Panc1 (cell line): ENCODE data around the gene TMEM184A. TPM values are rescaled to one million over a fixed set of nuclear protein-coding genes. Genes with fewer than 3 reads are reported as not detected.

Experiments used
- ATAC-seq: fragments of 200-7000 bp; cut with Tn5 transposase; 2 replicates; pipeline ENCODE4 v1.9.1; 2020; ENCODE audit warnings: mild to moderate bottlenecking, moderate library complexity
- Bru-seq: library from RNA; stranded (reverse); fragments of 400-500 nt; gene quantifications from one replicate; lab custom pipeline; 2021; lab: Mats Ljungman, UMichigan
- BruChase-seq, 2 experiments: library from RNA; stranded (reverse); fragments of 400-500 nt; gene quantifications; one replicate each; lab custom pipeline; 2021; lab: Mats Ljungman, UMichigan
- BruUV-seq: library from RNA; stranded (reverse); fragments of 400-500 nt; replicated peaks from 2 replicates; lab custom pipeline; 2021; lab: Mats Ljungman, UMichigan
- CTCF ChIA-PET: fragments of 300-600 bp; sonication (Branson Sonifier 250); formaldehyde crosslinking; loops from one replicate; lab custom pipeline; 2022; ENCODE audit warnings: antibody characterized with exemption; lab: Charles Lee
- POLR2A ChIA-PET: fragments of 300-600 bp; sonication (Branson Sonifier 250); formaldehyde crosslinking; loops from one replicate; lab custom pipeline; 2022; ENCODE audit warnings: antibody characterized with exemption; lab: Charles Lee
- DNase-seq: peaks from one replicate; pipeline ENCODE4 v3.0.0-alpha.2; 2010; ENCODE audit warnings: low read depth, low spot score
- H3K27ac ChIP-seq: 2 replicates; pipeline ENCODE4 v1.5.1; 2011; ENCODE audit warnings: mild to moderate bottlenecking, low read length, inconsistent platforms
- H3K27me3 ChIP-seq: fragments of 200-500 bp; sonication (Bioruptor generic); 2 replicates; pipeline ENCODE4 v1.6.0; 2014; ENCODE audit warnings: low read length, inconsistent platforms; ENCODE audit not compliant: control insufficient read depth, insufficient read depth
- H3K36me3 ChIP-seq: fragments of 200-500 bp; sonication (Bioruptor generic); 2 replicates; pipeline ENCODE4 v1.5.1; 2014; ENCODE audit warnings: inconsistent platforms, mild to moderate bottlenecking, low read length, moderate library complexity; ENCODE audit not compliant: control insufficient read depth, insufficient read depth
- H3K4me1 ChIP-seq: 2 replicates; pipeline ENCODE4 v1.5.1; 2011; ENCODE audit warnings: inconsistent platforms, mild to moderate bottlenecking, low read length, moderate library complexity; ENCODE audit not compliant: control insufficient read depth, insufficient read depth
- H3K4me3 ChIP-seq, 2 experiments: 2 replicates each; pipeline ENCODE4 v1.5.1; 2011 to 2012; ENCODE audit warnings: low read depth in 2 of 2, low read length in 2 of 2, mild to moderate bottlenecking in 2 of 2, inconsistent platforms in 1 of 2, moderate library complexity in 1 of 2
- H3K9me3 ChIP-seq: fragments of 200-500 bp; sonication (Bioruptor generic); 2 replicates; pipeline ENCODE4 v1.5.1; 2014; ENCODE audit warnings: low read depth, mild to moderate bottlenecking, inconsistent platforms, low read length, moderate library complexity; ENCODE audit not compliant: control insufficient read depth, insufficient read depth
- POLR2AphosphoS5 ChIP-seq: IDR thresholded peaks from 2 replicates; pipeline ENCODE4 v1.6.1; 2012; ENCODE audit warnings: mild to moderate bottlenecking, low read depth, low read length, moderate library complexity
- SIN3A ChIP-seq: IDR thresholded peaks from 2 replicates; pipeline ENCODE4 v1.6.1; 2012; ENCODE audit warnings: low read depth, mild to moderate bottlenecking, low read length, moderate library complexity, borderline replicate concordance; ENCODE audit not compliant: insufficient read depth
- TCF7L2 ChIP-seq: IDR thresholded peaks from 2 replicates; pipeline ENCODE4 v1.6.1; 2011; ENCODE audit warnings: mild to moderate bottlenecking, low read depth, low read length, inconsistent platforms
- in situ Hi-C: cut with HindIII; loops from 2 replicates; pipeline ENCODE4 v1.10.0; 2016; ENCODE audit warnings: low sequenced_read_pairs, low pct_unique_long_range_greater_than_20kb
- intact Hi-C: fragments of 100-400 bp; cut with micrococcal nuclease; formaldehyde crosslinking; loops from one replicate; pipeline ENCODE4 v1.10.0; 2022; ENCODE audit not compliant: unreplicated experiment
- long read RNA-seq: library from polyadenylated mRNA; unstranded; transcript quantifications from one replicate; pipeline ENCODE4 v2.0.0, GENCODE V29; 2021; ENCODE audit not compliant: unreplicated experiment
- polyA plus RNA-seq: library from polyadenylated mRNA; unstranded; fragments of >200 nt; gene quantifications from one replicate; pipeline ENCODE4 v1.2.1, GENCODE V29; 2012; ENCODE audit warnings: missing spikeins; ENCODE audit not compliant: insufficient read length
- total RNA-seq: library from RNA; stranded (reverse); gene quantifications from one replicate; pipeline ENCODE4 v1.2.1, GENCODE V29; 2021; ENCODE audit not compliant: unreplicated experiment
- TF ChIP-seq, protein P1 (sequence below), 2 experiments: IDR thresholded peaks; 2 replicates each; pipeline ENCODE4 v1.6.1; 2011 to 2012; ENCODE audit warnings: low read depth in 2 of 2, control low read depth in 1 of 2, low read length in 1 of 2, mild to moderate bottlenecking in 1 of 2, moderate library complexity in 1 of 2; ENCODE audit not compliant: insufficient read depth in 1 of 2
- TF ChIP-seq, protein P2 (sequence below): fragments of 450-650 bp; IDR thresholded peaks from 2 replicates; pipeline ENCODE4 v1.5.1; 2017; ENCODE audit warnings: mild to moderate bottlenecking

Gene TMEM184A
- total RNA-seq (9.2 TPM), Bru-seq, nascent RNA (percentile 36 among the genes with signal in this experiment), BruChase-seq, experiment 1, labeled RNA remaining after a 2-hour chase (percentile 43 among the genes with signal in this experiment), BruChase-seq, experiment 2, labeled RNA remaining after a 6-hour chase (percentile 54 among the genes with signal in this experiment)
- polyA plus RNA-seq: 13.7 TPM
- long read RNA-seq, partial matches to known transcripts: 8 of 18 reads
- long read RNA-seq, other reads (novel, unspliced or antisense): 10 of 18 reads

DNA sequence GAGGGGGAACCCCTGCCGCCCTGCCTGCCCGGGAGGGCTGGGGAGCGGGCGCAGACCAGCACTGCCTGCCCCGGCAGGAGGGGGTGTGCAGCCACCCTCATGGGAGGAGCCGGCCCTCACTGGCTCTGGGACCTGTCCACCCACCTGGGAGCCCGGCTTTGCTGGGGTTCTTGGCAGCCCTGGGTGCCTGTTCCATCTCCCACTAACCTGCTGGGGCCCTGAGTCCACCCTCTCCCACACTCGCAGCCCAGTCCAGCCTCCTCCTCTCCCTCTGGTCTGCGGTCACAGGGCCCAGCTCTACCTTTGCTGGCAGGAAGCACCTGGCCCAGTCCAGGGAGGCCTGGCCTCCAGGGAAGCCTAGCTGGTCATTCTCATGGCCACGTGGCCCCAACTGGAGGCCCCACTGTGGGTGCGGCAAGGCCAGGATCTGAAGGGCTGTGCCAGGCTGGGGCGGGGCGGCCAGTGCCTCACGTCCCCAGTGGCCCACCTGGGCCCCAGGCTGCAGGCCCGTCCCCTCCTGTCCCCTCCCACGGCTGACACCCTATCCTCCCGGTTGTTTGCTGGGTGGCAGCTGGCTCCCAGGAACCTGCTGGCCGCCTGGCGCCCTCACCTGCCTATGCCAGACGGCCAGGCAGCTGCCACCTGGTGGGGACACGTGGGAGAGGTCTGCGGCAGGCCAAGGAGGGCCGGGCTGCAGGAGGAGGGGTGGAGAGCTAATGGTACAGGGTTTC, at the start of gene TMEM184A:
Gene TMEM184A (minus strand): TSS at position 393 of the 731 bp plus-strand sequence. CDS start 721 bp downstream, outside the sequence.
- Histone ChIP-seq H3K4me1 (peaks cover 38% of the 10 kb centered on the region), H3K4me3 (peak within 1 kb of the TSS; percentile 28 to 45), H3K9me3 (no peaks in the 10 kb centered on the region), H3K27me3 (no peaks in the 10 kb centered on the region), H3K27ac (peak within 1 kb of the TSS; percentile 83), H3K36me3 (no peaks in the 10 kb centered on the region)
- CTCF ChIA-PET: interaction anchor here (0.6 to 1.4 kb wide), 3 partner anchors 51 to 792 kb away, joined by 3 to 4 read pairs (median 3); no protein-coding TSS in a partner anchor
- intact Hi-C loops: no loop called here
- in situ Hi-C loops: no loop called here
- ATAC-seq (peak; percentile 74), DNase-seq (no peak)
- TF ChIP-seq TCF7L2 (no peak), POLR2AphosphoS5 (no peak; the same call in 1 of the 2 replicates), SIN3A (no peak)
- TF ChIP-seq, protein P1, sequence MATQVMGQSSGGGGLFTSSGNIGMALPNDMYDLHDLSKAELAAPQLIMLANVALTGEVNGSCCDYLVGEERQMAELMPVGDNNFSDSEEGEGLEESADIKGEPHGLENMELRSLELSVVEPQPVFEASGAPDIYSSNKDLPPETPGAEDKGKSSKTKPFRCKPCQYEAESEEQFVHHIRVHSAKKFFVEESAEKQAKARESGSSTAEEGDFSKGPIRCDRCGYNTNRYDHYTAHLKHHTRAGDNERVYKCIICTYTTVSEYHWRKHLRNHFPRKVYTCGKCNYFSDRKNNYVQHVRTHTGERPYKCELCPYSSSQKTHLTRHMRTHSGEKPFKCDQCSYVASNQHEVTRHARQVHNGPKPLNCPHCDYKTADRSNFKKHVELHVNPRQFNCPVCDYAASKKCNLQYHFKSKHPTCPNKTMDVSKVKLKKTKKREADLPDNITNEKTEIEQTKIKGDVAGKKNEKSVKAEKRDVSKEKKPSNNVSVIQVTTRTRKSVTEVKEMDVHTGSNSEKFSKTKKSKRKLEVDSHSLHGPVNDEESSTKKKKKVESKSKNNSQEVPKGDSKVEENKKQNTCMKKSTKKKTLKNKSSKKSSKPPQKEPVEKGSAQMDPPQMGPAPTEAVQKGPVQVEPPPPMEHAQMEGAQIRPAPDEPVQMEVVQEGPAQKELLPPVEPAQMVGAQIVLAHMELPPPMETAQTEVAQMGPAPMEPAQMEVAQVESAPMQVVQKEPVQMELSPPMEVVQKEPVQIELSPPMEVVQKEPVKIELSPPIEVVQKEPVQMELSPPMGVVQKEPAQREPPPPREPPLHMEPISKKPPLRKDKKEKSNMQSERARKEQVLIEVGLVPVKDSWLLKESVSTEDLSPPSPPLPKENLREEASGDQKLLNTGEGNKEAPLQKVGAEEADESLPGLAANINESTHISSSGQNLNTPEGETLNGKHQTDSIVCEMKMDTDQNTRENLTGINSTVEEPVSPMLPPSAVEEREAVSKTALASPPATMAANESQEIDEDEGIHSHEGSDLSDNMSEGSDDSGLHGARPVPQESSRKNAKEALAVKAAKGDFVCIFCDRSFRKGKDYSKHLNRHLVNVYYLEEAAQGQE (IDR thresholded peaks at IDR 0.05; ENCODE audit: insufficient read depth in 1 of 2, low read depth in 2 of 2, low read length in 1 of 2): no peak
- TF ChIP-seq, protein P2, sequence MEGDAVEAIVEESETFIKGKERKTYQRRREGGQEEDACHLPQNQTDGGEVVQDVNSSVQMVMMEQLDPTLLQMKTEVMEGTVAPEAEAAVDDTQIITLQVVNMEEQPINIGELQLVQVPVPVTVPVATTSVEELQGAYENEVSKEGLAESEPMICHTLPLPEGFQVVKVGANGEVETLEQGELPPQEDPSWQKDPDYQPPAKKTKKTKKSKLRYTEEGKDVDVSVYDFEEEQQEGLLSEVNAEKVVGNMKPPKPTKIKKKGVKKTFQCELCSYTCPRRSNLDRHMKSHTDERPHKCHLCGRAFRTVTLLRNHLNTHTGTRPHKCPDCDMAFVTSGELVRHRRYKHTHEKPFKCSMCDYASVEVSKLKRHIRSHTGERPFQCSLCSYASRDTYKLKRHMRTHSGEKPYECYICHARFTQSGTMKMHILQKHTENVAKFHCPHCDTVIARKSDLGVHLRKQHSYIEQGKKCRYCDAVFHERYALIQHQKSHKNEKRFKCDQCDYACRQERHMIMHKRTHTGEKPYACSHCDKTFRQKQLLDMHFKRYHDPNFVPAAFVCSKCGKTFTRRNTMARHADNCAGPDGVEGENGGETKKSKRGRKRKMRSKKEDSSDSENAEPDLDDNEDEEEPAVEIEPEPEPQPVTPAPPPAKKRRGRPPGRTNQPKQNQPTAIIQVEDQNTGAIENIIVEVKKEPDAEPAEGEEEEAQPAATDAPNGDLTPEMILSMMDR: peak; percentile 93
- POLR2A ChIA-PET: interaction anchor here (0.6 to 1.1 kb wide), 2 partner anchors 13 to 14 kb away, joined by 3 to 4 read pairs; no protein-coding TSS in a partner anchor
- no TSS peak for BruUV-seq

DNA sequence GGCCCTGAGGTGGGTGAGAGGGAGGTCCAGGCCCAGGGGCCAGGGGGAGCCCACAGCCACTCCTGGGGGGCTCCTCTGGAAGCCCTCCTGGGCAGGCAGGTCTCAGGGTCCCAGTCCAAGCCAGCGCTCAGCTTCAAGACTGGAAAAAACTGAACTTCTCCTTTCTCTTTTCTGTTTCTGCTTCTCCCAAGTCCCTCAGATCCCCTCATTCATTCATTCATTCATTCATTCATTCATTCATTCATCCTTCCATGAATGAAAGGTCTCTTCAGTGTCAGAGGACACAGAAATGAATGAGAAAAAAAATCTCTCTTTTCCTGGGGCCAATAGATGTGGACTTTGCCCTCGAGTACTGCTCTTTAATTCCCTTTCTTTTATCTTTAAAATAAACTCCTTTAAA, 48.4 kb upstream of the TMEM184A start:
- ATAC-seq: no peak
- in situ Hi-C loops (no loop called here), intact Hi-C loops (no loop called here)
- BruUV-seq: no TSS peak
- no peak overlapping the region for H3K27ac ChIP-seq
- POLR2A ChIA-PET: no interaction called here
- H3K36me3 ChIP-seq: no peaks in the 10 kb centered on the region
- H3K27me3 ChIP-seq: no peaks in the 10 kb centered on the region
- DNase-seq: no peak
- no peaks in the 10 kb centered on the region for H3K4me1 ChIP-seq
- H3K4me3 ChIP-seq: no peak overlapping the region
- CTCF ChIA-PET: no interaction called here
- TF ChIP-seq, protein P1 (IDR thresholded peaks at IDR 0.05; ENCODE audit: insufficient read depth in 1 of 2, low read depth in 2 of 2, low read length in 1 of 2): no peak
- no peak for TF ChIP-seq POLR2AphosphoS5
- TF ChIP-seq TCF7L2: no peak
- TF ChIP-seq, protein P2: no peak
- TF ChIP-seq SIN3A: no peak
- no peaks in the 10 kb centered on the region for H3K9me3 ChIP-seq
